ENCODE results near the gene SLC9A1.
"Not testable (repeated sequence)": the region's sequence is repeated elsewhere in the genome, so short reads cannot be mapped to it uniquely, and the experiment has no call there.

Gene SLC9A1

GRCh38 chr1:27127419-27127818 is 27.5 kb downstream of the SLC9A1 start:
- no peak overlapping the region for H3K27ac ChIP-seq
- TF ChIP-seq CTCF (IDR thresholded peaks at IDR 0.05): no peak
- no peak for DNase-seq (ENCODE audit: low spot score)
- no peak overlapping the region for H3K4me3 ChIP-seq

GRCh38 chr1:27126391-27126790 is 28.5 kb downstream of the SLC9A1 start:
- DNase-seq (ENCODE audit: low spot score): no peak
- Histone ChIP-seq H3K4me3 (no peak overlapping the region), H3K27ac (no peak overlapping the region)
- no peak for TF ChIP-seq CTCF (IDR thresholded peaks at IDR 0.05)

DNA sequence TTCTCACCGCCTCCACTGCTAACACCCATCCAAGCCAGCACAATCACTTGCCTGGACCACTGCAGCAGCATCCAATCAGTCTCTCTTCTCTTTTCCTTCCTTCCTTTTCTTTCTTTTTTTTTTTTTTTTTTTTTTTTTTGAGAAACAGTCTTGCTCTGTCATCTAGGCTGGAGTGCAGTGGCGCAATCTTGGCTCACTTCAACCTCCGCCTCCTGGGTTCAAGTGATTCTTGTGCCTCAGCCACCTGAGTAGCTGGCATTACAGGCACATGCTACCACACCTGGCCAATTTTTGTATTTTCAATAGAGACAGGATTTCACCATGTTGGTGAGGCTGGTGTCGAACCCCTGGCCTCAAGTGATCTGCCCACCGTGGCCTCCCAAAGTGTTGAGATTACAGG is 29.8 kb downstream of the SLC9A1 start:
- not testable (repeated sequence) for H3K27ac ChIP-seq; H3K4me3 ChIP-seq; DNase-seq (ENCODE audit: low spot score)

GRCh38 chr1:27124405-27124804 is 30.5 kb downstream of the SLC9A1 start:
- DNase-seq (ENCODE audit: low spot score): no peak
- peak overlapping the region in 1 of 2 donors; percentile 36 for H3K27ac ChIP-seq
- H3K4me3 ChIP-seq: no peak overlapping the region
- TF ChIP-seq CTCF (IDR thresholded peaks at IDR 0.05): no peak

- Histone ChIP-seq H3K4me3 (no peak overlapping the region), H3K27ac (peak overlapping the region; percentile 36 to 82)
- no peak for DNase-seq (ENCODE audit: low spot score)
- TF ChIP-seq CTCF (IDR thresholded peaks at IDR 0.05): no peak
Observed at GRCh38 chr1:27122652-27123051, 32.3 kb downstream of the SLC9A1 start.

DNA sequence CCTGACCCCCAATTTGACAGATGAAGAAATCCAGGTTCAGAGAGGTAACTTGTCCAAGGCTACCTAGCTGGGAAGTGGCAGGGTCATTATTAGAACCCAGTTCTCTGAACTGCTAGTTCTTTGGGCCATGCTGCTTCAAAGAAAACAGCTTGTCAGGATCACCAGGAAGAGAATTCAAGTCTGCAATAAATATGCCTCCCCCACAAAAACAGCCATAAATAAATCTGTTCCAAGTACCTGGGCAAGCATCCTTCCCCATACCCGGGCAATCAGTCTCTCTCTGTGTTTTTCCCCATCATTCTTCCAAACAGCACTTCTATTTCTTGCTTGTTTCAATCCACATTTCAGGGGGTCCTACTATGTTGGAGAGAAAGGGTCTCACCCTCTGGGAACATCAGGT is 34.1 kb downstream of the SLC9A1 start:
- TF ChIP-seq CTCF (IDR thresholded peaks at IDR 0.05): no peak
- Histone ChIP-seq H3K27ac (peak overlapping the region; percentile 77 to 96), H3K4me3 (no peak overlapping the region)
- no peak for DNase-seq (ENCODE audit: low spot score)

DNA sequence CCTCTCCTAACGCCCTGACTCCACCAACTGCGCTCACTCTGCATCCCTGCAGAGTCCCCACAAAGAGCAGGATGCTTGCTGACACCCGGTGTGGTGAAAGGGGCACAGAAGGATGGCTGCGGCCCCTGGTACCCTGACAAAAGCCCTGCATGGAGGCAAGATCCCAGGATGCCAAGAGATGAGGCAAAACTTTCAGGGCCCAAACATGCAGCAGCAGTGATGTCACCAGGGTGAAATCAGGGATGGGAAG is 36.6 kb downstream of the SLC9A1 start:
- Histone ChIP-seq H3K4me3 (peak overlapping the region; percentile 55), H3K27ac (peak overlapping the region; percentile 77 to 96)
- TF ChIP-seq CTCF (IDR thresholded peaks at IDR 0.05): no peak
- DNase-seq (ENCODE audit: low spot score): no peak

GRCh38 chr1:27117733-27118439 is 37.0 kb downstream of the SLC9A1 start:
- Histone ChIP-seq H3K27ac (peak overlapping the region; percentile 77 to 96), H3K4me3 (no peak overlapping the region)
- no peak for TF ChIP-seq CTCF (IDR thresholded peaks at IDR 0.05)
- DNase-seq (ENCODE audit: low spot score): no peak
